Immature natural killer cell (primary cell): ENCODE results near the gene UGT1A3. TPM values are rescaled to one million over a fixed set of nuclear protein-coding genes. Genes with fewer than 3 reads are reported as not detected.
"Not testable (repeated sequence)": the region's sequence is repeated elsewhere in the genome, so short reads cannot be mapped to it uniquely, and the experiment has no call there.

Source experiments
- DNase-seq, 3 donors: peaks; one replicate each; pipeline ENCODE4 v3.0.0; 2022; ENCODE audit warnings: mixed read lengths in 1 of 3
- H3K27ac Mint-ChIP-seq, 6 donors: one replicate each; pipeline ENCODE4 v1.8.0; 2020; ENCODE audit warnings: mixed read lengths in 6 of 6, mild to moderate bottlenecking in 5 of 6, inconsistent platforms in 4 of 6, moderate library complexity in 3 of 6
- H3K27me3 Mint-ChIP-seq, 3 donors: one replicate each; pipeline ENCODE4 v1.8.0; 2020 to 2021; ENCODE audit warnings: low read depth in 3 of 3, mild to moderate bottlenecking in 3 of 3, mixed read lengths in 3 of 3, moderate library complexity in 3 of 3, inconsistent platforms in 1 of 3
- H3K36me3 Mint-ChIP-seq, 3 donors: one replicate each; pipeline ENCODE4 v1.8.0; 2020; ENCODE audit warnings: mixed read lengths in 3 of 3, inconsistent platforms in 2 of 3, mild to moderate bottlenecking in 2 of 3
- H3K4me1 Mint-ChIP-seq, 2 donors: one replicate each; pipeline ENCODE4 v1.8.0; 2020; ENCODE audit warnings: inconsistent platforms in 2 of 2, mild to moderate bottlenecking in 2 of 2, mixed read lengths in 2 of 2, moderate library complexity in 1 of 2
- H3K4me3 Mint-ChIP-seq, 5 donors: one replicate each; pipeline ENCODE4 v1.8.0; 2020; ENCODE audit warnings: mild to moderate bottlenecking in 5 of 5, mixed read lengths in 5 of 5, inconsistent platforms in 3 of 5, moderate library complexity in 3 of 5
- H3K9me3 Mint-ChIP-seq, 6 donors: one replicate each; pipeline ENCODE4 v1.8.0; 2020; ENCODE audit warnings: mild to moderate bottlenecking in 6 of 6, mixed read lengths in 6 of 6, inconsistent platforms in 4 of 6, moderate library complexity in 3 of 6
- polyA plus RNA-seq, 3 donors: library from polyadenylated mRNA; unstranded; fragments of 300-500 nt; fragmentation: Illumina TruSeq; gene quantifications; one replicate each; pipeline ENCODE4 v1.2.3, GENCODE V29; 2021

Gene UGT1A3
- polyA plus RNA-seq, 3 donors from 2014 or later: not detected

GRCh38 chr2:233718552-233718951 is 10.3 kb upstream of the UGT1A3 start, which contains the start of gene UGT1A4:
Gene UGT1A4, plus strand, starts transcription at chr2:233718736. Its CDS starts 85 bp downstream, at chr2:233718821.
- Mint-ChIP-seq H3K9me3 (peaks cover 0 to 2% (median 0%) of the 10 kb centered on the region in 6 donors), H3K4me3 (no peak within 1 kb of the TSS), H3K27ac (no peak within 1 kb of the TSS), H3K27me3 (peaks cover 1 to 8% (median 4%) of the 10 kb centered on the region in 3 donors), H3K36me3 (no peaks in the 10 kb centered on the region), H3K4me1 (no peaks in the 10 kb centered on the region)
- no peak for DNase-seq

DNA sequence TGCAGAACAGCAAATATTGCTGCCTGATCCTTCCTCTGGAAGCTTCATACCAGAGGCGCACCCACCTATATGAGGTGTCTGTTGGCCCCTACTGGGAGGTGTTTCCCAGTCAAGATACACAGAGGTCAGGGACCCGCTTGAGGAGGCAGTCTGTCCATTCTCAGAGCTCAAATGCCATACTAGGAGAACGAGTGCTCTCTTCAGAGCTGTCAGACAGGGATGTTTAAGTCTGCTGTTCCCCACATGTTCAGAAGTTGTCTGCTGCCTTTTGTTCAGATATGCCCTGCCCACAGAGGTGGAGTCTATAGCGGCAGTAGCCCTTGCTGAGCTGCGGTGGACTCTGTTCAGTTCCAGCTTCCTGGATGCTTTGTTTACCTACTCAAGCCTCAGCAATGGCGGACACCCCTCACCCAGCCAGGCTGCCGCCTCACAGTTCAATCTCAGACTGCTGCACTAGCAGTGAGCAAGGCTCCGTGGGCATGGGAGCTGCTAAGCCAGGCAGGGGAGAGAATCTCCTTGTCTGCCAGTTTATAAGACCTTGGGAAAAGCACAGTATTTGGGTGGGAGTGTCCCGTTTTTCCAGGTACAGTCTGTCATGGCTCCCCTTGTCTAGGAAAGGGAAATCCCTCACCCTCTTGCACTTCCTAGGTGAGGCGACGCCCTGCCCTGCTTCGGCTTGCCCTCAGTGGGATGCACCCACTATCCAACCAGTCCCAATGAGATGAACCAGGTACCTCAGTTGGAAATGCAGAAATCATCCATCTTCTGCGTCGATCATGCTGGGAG is 8.2 kb downstream of the UGT1A3 start:
- DNase-seq, H3K9me3 Mint-ChIP-seq, H3K27ac Mint-ChIP-seq, H3K4me3 Mint-ChIP-seq, H3K36me3 Mint-ChIP-seq, H3K4me1 Mint-ChIP-seq: not testable (repeated sequence)
- peaks cover 3 to 28% (median 11%) of the 10 kb centered on the region in 3 donors for H3K27me3 Mint-ChIP-seq

DNA sequence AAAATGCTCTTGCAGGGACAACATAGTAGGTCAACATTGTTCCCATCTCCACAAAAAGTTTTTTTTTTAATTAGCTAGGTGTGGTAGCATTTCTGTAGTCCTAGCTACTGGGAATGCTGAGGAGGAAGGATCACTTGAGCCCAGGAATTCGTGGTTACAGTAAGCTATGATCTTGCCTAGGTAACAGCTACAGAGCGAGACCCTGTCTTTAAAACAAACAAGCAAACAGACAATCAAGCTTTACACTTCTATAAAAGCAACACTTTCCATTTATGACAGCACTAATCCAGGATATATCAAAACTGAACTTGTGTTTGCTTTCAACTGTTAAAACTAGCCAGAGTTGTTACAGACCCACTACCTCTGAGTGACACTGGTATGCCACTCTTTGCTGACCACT is 12.0 kb downstream of the UGT1A3 start:
- H3K36me3 Mint-ChIP-seq: no peaks in the 10 kb centered on the region
- DNase-seq: no peak
- peaks cover 3 to 8% (median 5%) of the 10 kb centered on the region in 3 donors for H3K27me3 Mint-ChIP-seq
- H3K4me1 Mint-ChIP-seq: no peaks in the 10 kb centered on the region
- no peaks in the 10 kb centered on the region for H3K9me3 Mint-ChIP-seq
- no peak overlapping the region for H3K4me3 Mint-ChIP-seq
- H3K27ac Mint-ChIP-seq: no peak overlapping the region

DNA sequence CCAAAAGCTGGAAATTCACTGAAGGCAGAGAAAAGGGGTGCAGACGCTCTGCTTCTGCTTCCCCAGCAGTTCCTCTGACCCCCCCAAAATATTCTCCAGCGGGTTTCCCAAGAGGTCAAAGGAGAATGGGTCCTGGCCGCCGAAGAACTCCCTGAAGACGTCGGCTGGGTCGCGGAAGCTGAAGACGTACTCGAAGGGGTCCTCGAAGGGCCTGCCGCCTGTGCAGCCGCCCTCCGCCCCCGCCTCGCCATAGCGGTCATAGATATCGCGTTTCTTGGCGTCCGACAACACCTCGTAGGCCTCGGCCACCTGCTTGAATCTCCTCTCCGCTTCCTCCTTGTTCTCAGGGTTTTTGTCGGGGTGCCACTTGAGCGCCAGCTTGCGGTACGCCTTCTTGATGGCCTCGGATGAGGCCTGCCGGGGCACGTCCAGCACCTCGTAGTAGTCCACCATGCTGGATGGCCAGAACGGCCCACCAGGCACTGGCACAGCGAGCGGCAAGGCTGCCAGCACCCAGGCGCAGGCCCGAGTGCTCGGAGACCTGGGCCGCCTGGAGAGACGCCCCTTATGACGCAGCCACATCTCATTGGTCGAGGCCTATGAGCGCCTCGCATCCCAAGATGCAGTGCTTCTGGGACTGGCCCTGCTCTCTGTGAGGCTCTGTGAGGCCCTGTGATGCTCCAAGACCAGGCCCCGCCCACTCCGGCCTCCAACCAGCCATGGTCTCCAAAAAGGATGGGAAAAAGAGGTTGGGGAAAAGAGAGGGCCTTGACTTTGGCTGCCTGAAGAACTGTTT is 14.8 kb downstream of the UGT1A3 start:
- Mint-ChIP-seq H3K4me1 (no peaks in the 10 kb centered on the region), H3K4me3 (no peak overlapping the region), H3K36me3 (no peaks in the 10 kb centered on the region), H3K27me3 (peaks cover 3 to 5% (median 4%) of the 10 kb centered on the region in 3 donors), H3K9me3 (no peaks in the 10 kb centered on the region), H3K27ac (no peak overlapping the region)
- DNase-seq: no peak

DNA sequence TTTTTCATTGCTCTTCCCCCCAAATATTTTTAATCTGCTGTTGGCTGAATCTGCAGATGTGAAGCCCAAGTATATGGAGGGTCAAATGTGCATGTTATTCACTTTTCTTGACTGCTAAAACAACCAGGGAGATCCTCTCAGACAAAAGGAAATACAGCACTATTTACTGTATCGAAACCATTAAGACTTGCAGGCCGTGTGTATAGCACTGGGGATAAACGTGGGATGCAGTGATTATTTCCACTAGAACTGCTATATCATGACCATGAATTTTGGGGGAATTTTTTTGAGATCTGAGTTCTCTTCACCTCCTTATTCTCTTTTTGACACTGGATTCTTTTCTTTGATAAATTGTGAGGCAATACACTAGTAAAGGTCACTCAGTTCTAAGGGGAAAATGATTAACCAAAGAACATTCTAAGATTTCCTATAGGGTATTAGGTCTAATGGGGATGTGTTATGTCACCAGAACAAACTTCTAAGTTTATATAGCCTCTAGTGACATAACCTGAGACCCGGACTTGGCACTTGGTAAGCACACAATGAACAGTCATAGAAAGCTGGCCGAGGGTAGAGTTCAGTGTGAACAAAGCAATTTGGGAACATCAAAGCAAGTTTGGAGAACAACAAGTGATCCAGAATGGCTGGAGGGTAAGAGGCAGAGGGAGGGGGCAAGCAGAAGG is 16.4 kb downstream of the UGT1A3 start:
- Mint-ChIP-seq H3K9me3 (peaks cover 0 to 5% (median under 1%) of the 10 kb centered on the region in 6 donors), H3K36me3 (no peaks in the 10 kb centered on the region), H3K27ac (no peak overlapping the region), H3K4me1 (no peaks in the 10 kb centered on the region), H3K4me3 (no peak overlapping the region), H3K27me3 (peaks cover 0 to 7% (median 4%) of the 10 kb centered on the region in 3 donors)
- DNase-seq: no peak

DNA sequence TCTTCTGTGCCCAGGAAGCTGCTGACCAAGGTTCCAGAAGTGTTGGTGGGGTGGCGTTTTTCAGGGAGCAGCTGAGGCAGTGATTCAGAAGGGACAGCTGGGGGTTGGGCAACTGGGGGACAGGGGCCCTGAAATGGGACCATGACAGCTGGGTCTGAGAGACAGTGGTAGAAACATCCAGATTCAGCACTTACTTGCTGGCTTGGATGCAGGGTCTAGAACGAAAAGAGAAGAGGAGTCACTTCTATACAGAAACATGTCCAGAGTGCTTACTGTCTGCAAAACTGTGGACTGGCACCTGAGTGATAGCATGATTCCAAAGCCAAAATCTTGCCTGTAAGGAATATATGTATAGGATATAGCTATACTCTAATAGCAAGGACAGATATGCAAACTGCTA is 17.0 kb downstream of the UGT1A3 start:
- H3K4me3 Mint-ChIP-seq, DNase-seq, H3K27me3 Mint-ChIP-seq, H3K36me3 Mint-ChIP-seq, H3K9me3 Mint-ChIP-seq, H3K4me1 Mint-ChIP-seq, H3K27ac Mint-ChIP-seq: not testable (repeated sequence)

GRCh38 chr2:233746475-233747282 is 17.8 kb downstream of the UGT1A3 start:
- H3K27ac Mint-ChIP-seq: no peak overlapping the region
- H3K27me3 Mint-ChIP-seq: peaks cover 0 to 10% (median 3%) of the 10 kb centered on the region in 3 donors
- no peaks in the 10 kb centered on the region for H3K36me3 Mint-ChIP-seq
- H3K9me3 Mint-ChIP-seq: peaks cover 0 to 15% (median 4%) of the 10 kb centered on the region in 6 donors
- no peak for DNase-seq
- no peaks in the 10 kb centered on the region for H3K4me1 Mint-ChIP-seq
- H3K4me3 Mint-ChIP-seq: no peak overlapping the region

DNA sequence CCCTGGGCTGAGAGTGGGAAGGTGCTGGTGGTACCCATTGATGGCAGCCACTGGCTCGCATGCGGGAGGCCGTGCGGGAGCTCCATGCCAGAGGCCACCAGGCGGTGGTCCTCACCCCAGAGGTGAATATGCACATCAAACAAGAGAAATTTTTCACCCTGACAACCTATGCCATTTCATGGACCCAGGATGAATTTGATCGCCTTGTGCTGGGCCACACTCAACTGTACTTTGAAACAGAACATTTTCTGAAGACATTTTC is 18.4 kb downstream of the UGT1A3 start:
- no peak overlapping the region for H3K4me3 Mint-ChIP-seq
- no peaks in the 10 kb centered on the region for H3K36me3 Mint-ChIP-seq
- peaks cover 0 to 15% (median 5%) of the 10 kb centered on the region in 3 donors for H3K27me3 Mint-ChIP-seq
- no peak for DNase-seq
- no peak overlapping the region for H3K27ac Mint-ChIP-seq
- H3K4me1 Mint-ChIP-seq: no peaks in the 10 kb centered on the region
- peaks cover 0 to 17% (median 4%) of the 10 kb centered on the region in 6 donors for H3K9me3 Mint-ChIP-seq

DNA sequence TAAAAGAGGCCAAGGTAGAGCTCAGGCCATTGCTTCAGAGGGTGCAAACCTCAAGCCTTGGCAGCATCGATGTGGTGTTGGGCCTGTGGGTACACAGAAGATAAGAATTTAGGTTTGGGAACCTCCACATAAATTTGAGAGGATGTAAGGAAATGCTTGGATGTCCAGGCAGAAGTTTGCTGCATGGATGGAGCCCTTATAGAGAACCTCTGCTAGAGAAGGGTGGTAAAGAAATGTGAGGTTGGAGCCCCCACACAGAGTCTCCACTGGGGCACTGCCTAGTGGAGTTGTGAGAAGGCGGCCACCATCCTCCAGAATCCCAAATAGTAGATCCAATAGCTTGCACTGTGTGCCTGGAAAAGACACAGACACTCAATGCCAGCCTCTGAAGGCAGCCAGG is 21.8 kb downstream of the UGT1A3 start:
- not testable (repeated sequence) for H3K36me3 Mint-ChIP-seq, H3K4me3 Mint-ChIP-seq, H3K27ac Mint-ChIP-seq, H3K4me1 Mint-ChIP-seq, DNase-seq
- H3K27me3 Mint-ChIP-seq: peaks cover 0 to 17% (median 2%) of the 10 kb centered on the region in 3 donors
- H3K9me3 Mint-ChIP-seq: peaks cover 0 to 17% (median 4%) of the 10 kb centered on the region in 6 donors

DNA sequence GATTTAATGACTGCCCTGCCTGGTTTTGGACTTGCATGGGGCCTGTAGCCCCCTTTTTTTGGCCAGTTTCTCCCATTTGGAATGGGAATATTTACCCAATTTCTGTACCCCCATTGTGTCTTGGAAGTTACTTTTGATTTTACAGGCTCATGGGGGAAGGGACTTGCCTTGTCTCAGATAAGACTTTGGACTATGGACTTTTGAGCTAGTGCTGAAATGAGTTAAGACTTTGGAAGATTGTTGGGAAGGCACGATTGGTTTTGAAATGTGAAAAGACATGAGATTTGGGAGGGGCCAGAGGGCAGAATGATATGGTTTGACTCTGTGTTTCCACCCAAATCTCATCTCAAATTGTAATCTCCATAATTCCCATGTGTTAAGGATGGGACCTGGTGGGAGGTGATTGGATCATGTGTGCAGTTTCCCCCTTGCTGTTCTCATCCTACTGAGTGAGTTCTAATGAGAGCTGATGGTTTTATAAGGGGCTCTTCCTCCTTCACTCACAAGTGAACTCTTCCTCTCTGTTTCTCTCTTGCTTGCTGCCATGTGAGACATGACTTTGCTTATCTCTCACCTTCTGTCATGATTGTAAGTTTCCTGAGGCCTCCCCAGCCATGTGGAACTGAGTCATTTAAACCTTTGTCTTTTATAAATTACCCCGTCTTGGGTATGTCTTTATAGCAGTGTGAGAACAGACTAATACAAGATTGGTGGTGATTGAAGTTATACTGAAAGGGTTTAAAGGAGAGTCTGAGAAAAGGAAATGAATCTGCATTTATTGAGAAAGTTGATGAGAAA is 22.6 kb downstream of the UGT1A3 start:
- DNase-seq, H3K4me3 Mint-ChIP-seq, H3K36me3 Mint-ChIP-seq, H3K27ac Mint-ChIP-seq, H3K4me1 Mint-ChIP-seq: not testable (repeated sequence)
- Mint-ChIP-seq H3K27me3 (peaks cover 0 to 17% (median 2%) of the 10 kb centered on the region in 3 donors), H3K9me3 (peaks cover 0 to 17% (median 4%) of the 10 kb centered on the region in 6 donors)

GRCh38 chr2:233754872-233755611 is 26.2 kb downstream of the UGT1A3 start:
- Mint-ChIP-seq H3K9me3 (peaks cover 0 to 15% (median 2%) of the 10 kb centered on the region in 6 donors), H3K27me3 (peaks cover 0 to 10% (median 2%) of the 10 kb centered on the region in 3 donors), H3K27ac (no peak overlapping the region), H3K4me1 (no peaks in the 10 kb centered on the region), H3K36me3 (no peaks in the 10 kb centered on the region), H3K4me3 (no peak overlapping the region)
- no peak for DNase-seq

- Mint-ChIP-seq H3K27ac (no peak overlapping the region), H3K4me3 (no peak overlapping the region), H3K36me3 (no peaks in the 10 kb centered on the region), H3K4me1 (no peaks in the 10 kb centered on the region), H3K27me3 (peaks cover 0 to 8% (median 5%) of the 10 kb centered on the region in 3 donors), H3K9me3 (peaks cover 0 to 3% (median 0%) of the 10 kb centered on the region in 6 donors)
- no peak for DNase-seq
Measured at GRCh38 chr2:233756429-233757081, 27.7 kb downstream of the UGT1A3 start.
